Activated T-cell treated with anti-CD3 and anti-CD28 coated beads, Interleukin-2, amount 50 U/mL, for 72 hours (primary cell): Measurements from ENCODE around the gene SLC5A1. TPM values are rescaled to one million over a fixed set of nuclear protein-coding genes. Genes with fewer than 3 reads are reported as not detected.
A peak's percentile ranks its signal among the peaks of the same experiment; 100 is the strongest.

Experiments used
- ATAC-seq, 2 donors: fragments of 150-1000 bp; cut with Tn5 transposase; replicated peaks in 1 of 2; 2 replicates each; pipeline ENCODE4 v1.10.0; 2021; ENCODE audit warnings: moderate library complexity in 2 of 2, mild to moderate bottlenecking in 1 of 2
- DNase-seq, 2 donors: peaks; one replicate each; pipeline ENCODE4 v3.0.0; 2021 to 2022; ENCODE audit warnings: mixed read lengths in 1 of 2
- H3K27ac Mint-ChIP-seq: one replicate; pipeline ENCODE4 v1.8.0; 2022; ENCODE audit warnings: mild to moderate bottlenecking, moderate library complexity, mixed read lengths
- H3K27me3 Mint-ChIP-seq: one replicate; pipeline ENCODE4 v1.8.0; 2022; ENCODE audit warnings: low read depth, mixed read lengths
- H3K36me3 Mint-ChIP-seq, 2 donors: one replicate each; pipeline ENCODE4 v1.8.0; 2022; ENCODE audit warnings: mixed read lengths in 2 of 2, mild to moderate bottlenecking in 1 of 2; ENCODE audit not compliant: insufficient read depth in 2 of 2
- H3K4me1 Mint-ChIP-seq: one replicate; pipeline ENCODE4 v1.8.0; 2022; ENCODE audit warnings: low read depth, mixed read lengths
- H3K4me3 Mint-ChIP-seq, 2 donors: one replicate each; pipeline ENCODE4 v1.8.0; 2022; ENCODE audit warnings: mild to moderate bottlenecking in 2 of 2, mixed read lengths in 2 of 2, moderate library complexity in 2 of 2
- H3K9me3 Mint-ChIP-seq, 2 donors: one replicate each; pipeline ENCODE4 v1.8.0; 2022; ENCODE audit warnings: mixed read lengths in 2 of 2
- total RNA-seq, 2 donors: library from RNA; stranded (reverse); gene quantifications; one replicate each; pipeline ENCODE4 v1.2.3, GENCODE V29; 2022

The SLC5A1 gene
- total RNA-seq, 2 donors from 2014 or later: not detected

DNA sequence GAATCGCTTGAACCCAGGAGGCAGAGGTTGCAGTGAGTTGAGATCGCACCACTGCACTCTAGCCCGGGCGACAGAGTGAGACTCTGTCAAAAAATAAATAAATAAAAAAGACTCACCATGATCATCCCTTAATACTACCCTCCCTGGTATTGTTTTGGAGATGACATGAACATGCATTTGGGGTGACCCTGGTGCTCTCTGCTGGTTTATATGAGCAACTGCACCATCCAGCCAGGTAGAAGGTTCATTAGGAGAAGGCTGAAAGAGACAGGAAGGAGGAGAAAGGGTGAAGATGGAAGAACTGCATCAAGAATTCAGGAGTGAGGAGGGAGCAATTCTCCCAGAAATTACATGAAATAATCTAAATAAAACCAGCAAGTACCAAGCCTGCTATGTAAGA lies 37.8 kb downstream of the SLC5A1 start:
- Mint-ChIP-seq H3K27ac (no peak overlapping the region), H3K9me3 (no peaks in the 10 kb centered on the region), H3K4me3 (no peak overlapping the region), H3K4me1 (no peaks in the 10 kb centered on the region), H3K36me3 (no peaks in the 10 kb centered on the region), H3K27me3 (peaks cover 21% of the 10 kb centered on the region)
- DNase-seq: peak; percentile 18 to 28
- peak; percentile 44 to 47 for ATAC-seq

DNA sequence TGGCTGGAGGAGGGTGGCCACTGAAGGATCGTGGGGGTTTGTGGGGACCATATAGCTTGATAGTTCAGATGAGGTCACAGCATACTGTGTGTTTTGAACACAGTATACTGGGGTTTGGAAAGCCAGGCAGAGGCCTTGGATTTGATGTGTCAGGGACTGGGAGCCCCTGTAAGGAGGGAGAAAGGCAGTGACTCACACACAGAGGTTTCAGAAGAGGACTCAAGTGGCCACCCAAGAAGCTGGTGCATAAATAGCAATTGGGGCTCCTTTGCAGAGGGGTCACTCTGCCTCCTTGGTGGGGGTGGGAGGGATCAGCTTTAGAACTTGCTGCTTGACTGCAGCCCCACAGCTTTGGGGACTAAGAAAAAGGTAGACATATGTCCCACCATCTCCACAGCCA lies 39.3 kb downstream of the SLC5A1 start:
- Mint-ChIP-seq H3K36me3 (no peaks in the 10 kb centered on the region), H3K9me3 (no peaks in the 10 kb centered on the region)
- no peak for ATAC-seq

DNA sequence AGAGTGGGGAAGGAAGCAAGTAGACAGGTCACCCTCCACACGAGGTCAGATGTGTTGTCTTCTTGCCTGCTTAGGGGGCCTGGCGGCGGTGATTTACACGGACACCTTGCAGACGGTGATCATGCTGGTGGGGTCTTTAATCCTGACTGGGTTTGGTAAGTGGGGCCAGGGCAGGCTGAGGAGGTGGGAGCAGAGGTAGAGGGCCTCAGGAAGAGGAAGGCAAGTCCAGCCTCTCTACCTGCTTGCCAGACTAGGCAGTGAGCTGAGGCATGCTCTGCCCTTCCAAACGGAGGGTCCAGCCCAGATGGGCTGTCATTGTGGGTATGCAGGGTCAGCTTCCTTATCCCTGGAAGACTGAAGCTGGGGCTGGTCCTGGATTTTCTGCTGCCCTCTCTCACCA lies 39.9 kb downstream of the SLC5A1 start:
- H3K9me3 Mint-ChIP-seq: no peaks in the 10 kb centered on the region
- no peaks in the 10 kb centered on the region for H3K36me3 Mint-ChIP-seq
- H3K4me3 Mint-ChIP-seq: no peak overlapping the region
- peaks cover 29% of the 10 kb centered on the region for H3K27me3 Mint-ChIP-seq
- DNase-seq (no peak), ATAC-seq (no peak)
- H3K4me1 Mint-ChIP-seq: no peaks in the 10 kb centered on the region
- H3K27ac Mint-ChIP-seq: no peak overlapping the region

More for the DNA sequence above, 39.3 kb downstream of the SLC5A1 start:
- Mint-ChIP-seq H3K27me3 (peaks cover 24% of the 10 kb centered on the region), H3K27ac (no peak overlapping the region), H3K4me1 (no peaks in the 10 kb centered on the region), H3K4me3 (no peak overlapping the region)
- no peak for DNase-seq

DNA sequence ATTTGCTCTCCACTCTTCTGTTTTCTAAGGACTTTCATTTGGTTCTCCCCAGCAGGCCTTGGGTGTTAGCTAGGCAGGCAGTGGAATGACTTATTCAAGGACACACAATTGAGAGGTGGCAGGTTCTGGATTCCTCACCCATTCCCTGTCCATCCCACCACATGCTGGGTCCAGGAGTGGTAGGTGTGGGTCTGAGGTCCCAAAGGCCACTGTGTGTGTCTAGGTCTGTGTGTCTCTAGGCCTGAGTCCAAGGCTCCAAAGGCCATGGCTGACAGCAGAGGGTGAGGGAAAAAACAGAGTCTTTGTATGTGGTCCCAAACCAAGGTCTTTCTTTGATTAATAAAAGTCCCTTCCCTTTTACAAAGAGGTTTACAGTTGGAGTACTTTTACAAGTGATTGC lies 40.8 kb downstream of the SLC5A1 start:
- Mint-ChIP-seq H3K4me3 (no peak overlapping the region), H3K4me1 (no peaks in the 10 kb centered on the region), H3K27me3 (peaks cover 35% of the 10 kb centered on the region), H3K9me3 (no peaks in the 10 kb centered on the region), H3K27ac (no peak overlapping the region), H3K36me3 (no peaks in the 10 kb centered on the region)
- DNase-seq (no peak), ATAC-seq (no peak)

DNA sequence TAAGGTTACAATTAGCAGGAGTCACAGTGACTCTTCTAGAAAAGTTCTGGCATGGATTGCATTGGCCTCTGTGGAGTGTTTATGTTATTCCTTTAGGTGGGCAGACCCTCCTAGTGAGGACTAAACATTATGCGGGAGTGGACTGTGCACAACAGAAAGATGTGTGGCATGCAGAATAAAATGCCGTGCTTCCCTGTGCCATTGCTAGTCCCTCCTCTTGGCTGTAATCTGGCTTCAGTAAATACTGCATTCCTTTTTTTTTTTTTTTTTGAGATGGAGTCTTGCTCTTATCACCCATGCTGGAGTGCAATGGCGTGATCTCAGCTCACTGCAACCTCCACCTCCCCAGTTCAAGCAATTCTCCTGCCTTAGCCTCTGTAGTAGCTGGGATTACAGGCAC lies 45.0 kb downstream of the SLC5A1 start:
- Mint-ChIP-seq H3K27me3 (peaks cover 28% of the 10 kb centered on the region), H3K4me3 (no peak overlapping the region), H3K9me3 (no peaks in the 10 kb centered on the region), H3K27ac (no peak overlapping the region), H3K36me3 (no peaks in the 10 kb centered on the region), H3K4me1 (no peaks in the 10 kb centered on the region)
- ATAC-seq: no peak
- DNase-seq: no peak

DNA sequence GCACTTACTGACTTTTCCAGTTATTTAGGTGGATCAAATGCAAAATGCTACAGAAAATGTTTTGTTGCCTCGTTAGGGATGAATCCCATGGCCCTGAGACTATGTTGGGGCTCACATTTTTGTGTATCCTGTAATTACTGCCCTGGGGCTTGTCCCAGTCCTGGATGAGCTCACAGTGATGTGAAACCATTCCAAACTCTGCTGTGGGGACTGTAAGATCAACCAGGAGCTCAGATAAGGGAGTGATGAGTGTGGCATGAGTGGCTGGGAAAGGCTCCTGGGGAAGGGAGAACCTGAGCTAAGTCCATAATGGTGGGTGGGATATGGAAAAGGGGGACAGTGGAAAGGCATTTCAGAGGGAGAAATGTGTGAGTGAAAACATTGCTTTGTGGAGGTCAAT lies 54.0 kb downstream of the SLC5A1 start:
- Mint-ChIP-seq H3K4me1 (peaks cover 13% of the 10 kb centered on the region), H3K36me3 (no peaks in the 10 kb centered on the region), H3K27ac (no peak overlapping the region), H3K9me3 (no peaks in the 10 kb centered on the region), H3K27me3 (no peaks in the 10 kb centered on the region), H3K4me3 (no peak overlapping the region)
- ATAC-seq (no peak), DNase-seq (no peak)

DNA sequence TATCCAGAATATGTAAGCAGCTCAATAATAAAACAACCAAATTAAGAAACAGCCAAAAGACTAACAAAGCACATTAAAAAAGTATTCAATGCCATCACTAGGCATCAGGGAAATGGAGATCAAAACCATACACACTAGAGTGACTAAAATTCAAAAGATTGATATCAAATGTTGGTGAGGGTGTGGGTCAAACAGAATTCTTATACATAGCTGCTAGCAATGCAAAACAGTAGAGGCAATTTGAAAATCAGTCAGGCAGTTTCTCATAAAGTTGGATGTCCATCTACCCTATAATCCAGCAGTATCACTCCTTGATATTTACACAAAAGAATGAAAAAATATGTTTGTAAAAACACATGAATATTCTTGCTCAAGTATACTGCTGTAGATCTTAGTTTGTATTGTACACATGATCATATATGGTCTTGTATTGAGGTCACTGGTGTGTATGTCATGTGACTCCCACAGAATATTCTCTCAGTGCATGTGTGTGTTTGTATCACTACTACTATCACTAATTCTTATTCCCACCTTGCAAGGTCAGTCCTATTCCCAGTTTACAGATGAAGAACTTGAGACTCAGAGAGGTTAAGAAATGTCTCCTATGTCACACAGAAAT lies 54.9 kb downstream of the SLC5A1 start:
- H3K27ac Mint-ChIP-seq: peak overlapping the region; percentile 39
- peaks cover 5% of the 10 kb centered on the region for H3K27me3 Mint-ChIP-seq
- no peak for DNase-seq
- no peaks in the 10 kb centered on the region for H3K36me3 Mint-ChIP-seq
- H3K4me1 Mint-ChIP-seq: peaks cover 13% of the 10 kb centered on the region
- ATAC-seq: no peak
- H3K4me3 Mint-ChIP-seq: no peak overlapping the region
- no peaks in the 10 kb centered on the region for H3K9me3 Mint-ChIP-seq

DNA sequence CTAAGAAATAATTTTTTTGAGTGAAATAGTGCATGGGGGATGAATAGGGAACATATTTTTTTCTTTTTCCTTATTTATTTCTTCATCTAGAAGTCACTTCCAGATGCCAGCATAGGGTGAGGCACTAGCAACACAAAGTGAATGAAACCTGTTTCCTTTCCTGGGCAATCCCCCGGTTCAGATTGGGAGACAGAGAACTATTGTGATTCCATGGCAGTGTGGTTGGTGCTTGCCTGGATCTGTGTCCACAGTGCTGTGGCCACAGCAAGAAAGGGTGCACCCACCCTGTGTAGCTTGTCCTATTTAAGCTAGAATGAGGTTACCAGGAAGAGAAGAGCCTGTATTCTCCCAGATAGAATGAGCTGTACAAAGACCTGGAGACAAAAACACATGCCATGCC lies 57.6 kb downstream of the SLC5A1 start:
- no peaks in the 10 kb centered on the region for H3K36me3 Mint-ChIP-seq
- H3K27ac Mint-ChIP-seq: no peak overlapping the region

DNA sequence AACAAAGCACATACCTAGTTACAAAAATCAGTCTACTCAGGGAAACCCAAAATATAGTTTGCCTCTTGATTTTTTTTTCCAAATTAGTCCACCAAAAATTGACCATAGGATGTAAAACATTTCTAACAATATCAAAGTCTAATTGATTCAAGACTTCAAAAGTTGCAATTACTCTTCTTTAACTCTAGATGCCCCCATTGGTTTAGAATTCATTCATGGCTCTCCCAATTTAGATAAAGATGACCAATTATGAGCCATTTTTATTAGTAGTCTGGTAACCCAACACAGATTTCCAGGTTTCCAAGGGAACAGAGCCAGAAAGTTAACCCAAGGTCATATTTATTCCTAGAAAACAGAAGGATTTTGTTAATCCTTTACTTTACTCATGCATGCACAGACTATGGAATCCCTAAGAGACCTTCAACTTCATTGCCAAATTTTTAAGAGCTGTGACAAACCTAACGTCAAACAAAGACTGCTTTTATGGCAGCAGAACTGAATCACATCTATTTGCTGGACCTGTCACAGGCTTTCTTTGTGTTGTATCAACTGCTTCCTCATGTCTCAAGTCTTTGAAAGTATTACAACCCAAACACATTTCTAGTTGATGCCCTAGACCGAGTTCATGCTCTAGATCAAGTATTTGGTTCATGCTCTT lies 60.7 kb downstream of the SLC5A1 start:
- ATAC-seq (no peak), DNase-seq (no peak)
- no peaks in the 10 kb centered on the region for H3K36me3 Mint-ChIP-seq
- H3K27me3 Mint-ChIP-seq: peaks cover 40% of the 10 kb centered on the region
- no peak overlapping the region for H3K27ac Mint-ChIP-seq
- H3K4me1 Mint-ChIP-seq: no peaks in the 10 kb centered on the region
- H3K4me3 Mint-ChIP-seq: no peak overlapping the region
- no peaks in the 10 kb centered on the region for H3K9me3 Mint-ChIP-seq

More for the DNA sequence above, 57.6 kb downstream of the SLC5A1 start:
- peaks cover under 1% of the 10 kb centered on the region for H3K4me1 Mint-ChIP-seq
- ATAC-seq (no peak), DNase-seq (no peak)
- no peak overlapping the region for H3K4me3 Mint-ChIP-seq
- H3K9me3 Mint-ChIP-seq: no peaks in the 10 kb centered on the region
- H3K27me3 Mint-ChIP-seq: peaks cover 14% of the 10 kb centered on the region

DNA sequence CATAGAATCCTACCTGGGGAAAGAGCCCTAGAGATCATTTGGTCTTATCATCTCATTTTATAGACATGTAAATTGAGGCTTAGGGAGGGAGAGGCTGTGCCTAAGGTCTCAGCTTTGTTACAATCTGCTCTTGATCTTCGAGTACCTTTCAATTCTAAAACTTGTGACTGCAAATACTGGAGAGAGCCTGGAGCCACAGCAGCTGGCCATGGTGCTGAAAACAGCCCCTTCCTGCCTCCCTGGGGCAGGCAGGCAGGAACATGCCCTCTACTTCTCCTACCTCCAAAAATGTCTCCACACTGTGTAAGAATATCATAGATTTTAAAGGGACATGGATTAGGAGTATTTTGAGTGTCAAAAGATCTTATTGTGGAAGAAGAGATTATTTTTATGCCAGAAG lies 63.9 kb downstream of the SLC5A1 start:
- no peaks in the 10 kb centered on the region for H3K36me3 Mint-ChIP-seq
- no peak overlapping the region for H3K27ac Mint-ChIP-seq
- DNase-seq (no peak), ATAC-seq (no peak)
- H3K9me3 Mint-ChIP-seq: no peaks in the 10 kb centered on the region
- peaks cover 57% of the 10 kb centered on the region for H3K27me3 Mint-ChIP-seq
- H3K4me3 Mint-ChIP-seq: no peak overlapping the region
- H3K4me1 Mint-ChIP-seq: no peaks in the 10 kb centered on the region

DNA sequence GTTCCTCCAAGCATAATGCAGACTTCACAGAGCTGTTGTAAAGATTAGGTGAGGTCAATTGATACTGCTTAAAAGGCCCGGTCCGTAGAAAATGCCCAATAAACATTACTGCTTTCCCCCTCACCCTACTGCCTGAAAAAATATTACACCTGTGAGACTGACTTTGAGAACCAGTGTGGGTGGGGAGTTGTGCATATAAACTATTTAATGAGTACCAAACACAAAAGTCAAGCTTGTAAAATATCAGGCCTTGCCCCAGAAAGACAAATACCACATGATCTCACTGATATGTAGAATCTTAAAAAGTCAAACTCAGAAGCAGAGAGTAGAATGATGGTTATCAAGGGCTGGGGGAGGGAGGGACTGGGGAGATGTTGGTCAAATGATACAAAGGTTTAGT lies 69.3 kb downstream of the SLC5A1 start:
- Mint-ChIP-seq H3K9me3 (no peaks in the 10 kb centered on the region), H3K4me3 (no peak overlapping the region), H3K36me3 (no peaks in the 10 kb centered on the region), H3K27ac (no peak overlapping the region), H3K4me1 (no peaks in the 10 kb centered on the region), H3K27me3 (peaks cover 43% of the 10 kb centered on the region)
- no peak for DNase-seq
- no peak for ATAC-seq

DNA sequence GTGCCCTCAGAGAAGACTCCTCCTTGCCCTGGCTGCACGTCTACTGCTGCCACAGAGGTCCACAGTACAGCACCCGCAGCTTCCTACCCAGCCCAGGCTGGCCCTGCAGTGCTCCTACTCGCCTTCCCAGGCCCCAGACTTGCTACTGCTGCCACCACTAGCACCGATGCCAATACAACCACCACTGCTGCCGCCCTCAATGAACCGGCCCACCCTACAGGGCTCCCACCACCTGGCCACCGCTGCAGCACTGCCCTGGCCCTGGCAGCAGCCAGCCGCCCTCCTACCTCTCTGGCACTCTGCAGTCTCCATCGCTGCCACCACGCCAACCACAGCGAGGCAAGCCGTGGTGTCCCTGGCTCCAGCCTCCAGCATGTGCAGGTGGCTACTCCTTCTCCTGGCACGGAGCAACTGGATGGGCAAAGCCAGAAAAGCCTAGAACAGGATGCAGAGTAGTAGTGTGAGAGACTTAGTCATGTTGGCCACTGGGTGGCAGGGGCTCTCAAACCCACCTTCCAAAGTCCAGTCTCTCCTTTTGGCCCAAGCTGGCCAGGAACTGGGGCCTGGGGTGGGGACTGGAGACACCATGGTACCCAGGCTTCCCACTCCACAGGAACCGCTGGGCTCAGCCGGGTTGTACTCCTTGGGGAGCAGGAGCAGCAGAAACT lies 76.6 kb downstream of the SLC5A1 start:
- Mint-ChIP-seq H3K27ac (no peak overlapping the region), H3K9me3 (no peaks in the 10 kb centered on the region), H3K4me3 (no peak overlapping the region), H3K4me1 (no peaks in the 10 kb centered on the region), H3K27me3 (peaks cover 11% of the 10 kb centered on the region), H3K36me3 (no peaks in the 10 kb centered on the region)
- ATAC-seq: no peak
- DNase-seq: no peak

DNA sequence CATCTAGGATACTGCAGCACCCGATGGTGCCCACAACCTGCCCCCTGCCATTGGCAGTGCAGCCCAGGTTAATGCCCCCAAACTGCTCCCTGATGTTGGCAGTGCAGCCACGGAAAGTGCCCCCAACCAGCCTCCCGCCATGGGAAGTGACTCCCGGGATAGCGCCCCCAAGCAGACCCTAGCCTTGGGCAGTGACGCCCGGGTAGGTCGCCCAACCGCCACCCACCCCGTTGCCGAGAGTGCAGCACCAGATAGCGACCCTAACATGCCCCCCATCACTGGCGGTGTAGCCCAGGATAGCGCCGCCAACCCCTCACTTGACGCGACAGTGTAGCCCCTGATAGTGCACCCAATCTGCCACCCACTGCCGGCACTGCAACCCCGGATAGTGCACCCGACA lies 77.5 kb downstream of the SLC5A1 start:
- no peak for ATAC-seq
- Mint-ChIP-seq H3K36me3 (no peaks in the 10 kb centered on the region), H3K27ac (no peak overlapping the region), H3K27me3 (peaks cover 11% of the 10 kb centered on the region), H3K4me3 (no peak overlapping the region), H3K4me1 (peaks cover 7% of the 10 kb centered on the region), H3K9me3 (no peaks in the 10 kb centered on the region)
- DNase-seq: no peak
